ENCODE results near the gene FAXDC2. TPM values are rescaled to one million over a fixed set of nuclear protein-coding genes. Genes with fewer than 3 reads are reported as not detected.

The FAXDC2 gene
- total RNA-seq, 4 donors from 2014 or later = 57.6 to 154 (median 75.8) TPM

- WGBS, 2 donors = 68 to 70% methylated on average over 5 of the region's 5 CpGs
- Histone ChIP-seq H3K9me3 (no peaks in the 10 kb centered on the region), H3K27ac (peak overlapping the region in 1 of 4 donors; percentile 0), H3K36me3 (peaks cover 3 to 94% (median 23%) of the 10 kb centered on the region in 3 donors), H3K4me3 (no peak overlapping the region), H3K4me1 (peaks cover 0 to 21% (median 0%) of the 10 kb centered on the region in 4 donors), H3K27me3 (no peaks in the 10 kb centered on the region)
- DNase-seq (ENCODE audit: low spot score in 2 of 2) = no peak
- TF ChIP-seq POLR2A (IDR thresholded peaks at IDR 0.05) = no peak
- TF ChIP-seq CTCF (IDR thresholded peaks at IDR 0.05) = no peak
- TF ChIP-seq EP300 (IDR thresholded peaks at IDR 0.05) = no peak
Measured at GRCh38 chr5:154815684-154816247, 34.6 kb downstream of the FAXDC2 start.

GRCh38 chr5:154815025-154815424, 35.4 kb downstream of the FAXDC2 start:
- Histone ChIP-seq H3K27ac (no peak overlapping the region), H3K36me3 (peaks cover 3 to 94% (median 27%) of the 10 kb centered on the region in 3 donors), H3K27me3 (no peaks in the 10 kb centered on the region), H3K9me3 (no peaks in the 10 kb centered on the region), H3K4me3 (no peak overlapping the region), H3K4me1 (peaks cover 0 to 21% (median 0%) of the 10 kb centered on the region in 4 donors)
- no peak for DNase-seq (ENCODE audit: low spot score in 2 of 2)
- TF ChIP-seq EP300 (IDR thresholded peaks at IDR 0.05) = no peak
- TF ChIP-seq CTCF (IDR thresholded peaks at IDR 0.05) = no peak
- TF ChIP-seq POLR2A (IDR thresholded peaks at IDR 0.05) = no peak
- 81 to 85% methylated on average over 11 of the region's 11 CpGs for WGBS, 2 donors

GRCh38 chr5:154813736-154814135, 36.7 kb downstream of the FAXDC2 start:
- Histone ChIP-seq H3K4me3 (no peak overlapping the region), H3K27me3 (no peaks in the 10 kb centered on the region), H3K9me3 (no peaks in the 10 kb centered on the region), H3K27ac (peak overlapping the region in 1 of 4 donors; percentile 12), H3K36me3 (peaks cover 3 to 93% (median 30%) of the 10 kb centered on the region in 3 donors), H3K4me1 (peaks cover 0 to 18% (median 0%) of the 10 kb centered on the region in 4 donors)
- WGBS, 2 donors = 68 to 70% methylated on average over 10 of the region's 10 CpGs
- no peak for DNase-seq (ENCODE audit: low spot score in 2 of 2)
- TF ChIP-seq POLR2A (IDR thresholded peaks at IDR 0.05) = no peak

- no peaks in the 10 kb centered on the region for H3K9me3 ChIP-seq
- H3K4me3 ChIP-seq = no peak overlapping the region
- 70% methylated on average over 4 of the region's 4 CpGs for WGBS, 2 donors
- no peak overlapping the region for H3K27ac ChIP-seq
- DNase-seq (ENCODE audit: low spot score in 2 of 2) = no peak
- H3K36me3 ChIP-seq = peaks cover 3 to 93% (median 34%) of the 10 kb centered on the region in 3 donors
- H3K27me3 ChIP-seq = no peaks in the 10 kb centered on the region
- TF ChIP-seq EP300 (IDR thresholded peaks at IDR 0.05) (no peak), CTCF (IDR thresholded peaks at IDR 0.05) (no peak), POLR2A (IDR thresholded peaks at IDR 0.05) (no peak)
- H3K4me1 ChIP-seq = peaks cover 0 to 12% (median 0%) of the 10 kb centered on the region in 4 donors
Measured at GRCh38 chr5:154813158-154813557, 37.2 kb downstream of the FAXDC2 start.

GRCh38 chr5:154811653-154812465, 38.5 kb downstream of the FAXDC2 start:
- peak overlapping the region in 2 of 4 donors; percentile 37 to 42 for H3K27ac ChIP-seq
- peak; percentile 38 to 60 for DNase-seq (ENCODE audit: low spot score in 2 of 2)
- WGBS, 2 donors = 36% methylated on average over 3 of the region's 3 CpGs
- H3K4me3 ChIP-seq = no peak overlapping the region
- H3K36me3 ChIP-seq = peaks cover 3 to 93% (median 34%) of the 10 kb centered on the region in 3 donors
- no peaks in the 10 kb centered on the region for H3K27me3 ChIP-seq
- peaks cover 0 to 11% (median 0%) of the 10 kb centered on the region in 4 donors for H3K4me1 ChIP-seq
- H3K9me3 ChIP-seq = no peaks in the 10 kb centered on the region
- TF ChIP-seq CTCF (IDR thresholded peaks at IDR 0.05) = peak; percentile 80 to 91 (median 85)
- no peak for TF ChIP-seq POLR2A (IDR thresholded peaks at IDR 0.05)
- TF ChIP-seq EP300 (IDR thresholded peaks at IDR 0.05) = peak in 1 of 2 donors; percentile 21
